Ramos (cell line): Measurements from ENCODE around the gene HTR3A.

Experiments used
- in situ Hi-C: fragments of 300-500 bp; cut with MboI; formaldehyde crosslinking; loops from one replicate; pipeline ENCODE4 v1.14.3; 2022; ENCODE audit warnings: low sequenced_read_pairs; ENCODE audit not compliant: unreplicated experiment

HTR3A gene

GRCh38 chr11:114010931-114011330 is 36.0 kb downstream of the HTR3A start:
- in situ Hi-C loops = no loop called here

GRCh38 chr11:114011443-114011842 is 36.5 kb downstream of the HTR3A start:
- in situ Hi-C loops = no loop called here

- in situ Hi-C loops = no loop called here
Observed at GRCh38 chr11:114015117-114015516, 40.2 kb downstream of the HTR3A start.

GRCh38 chr11:114016986-114017385 is 42.1 kb downstream of the HTR3A start:
- in situ Hi-C loops = no loop called here

- in situ Hi-C loops = no loop called here
Observed at GRCh38 chr11:114017723-114018122, 42.8 kb downstream of the HTR3A start.

GRCh38 chr11:114019046-114019445 is 44.1 kb downstream of the HTR3A start:
- in situ Hi-C loops = no loop called here

- in situ Hi-C loops = no loop called here
Observed at GRCh38 chr11:114019574-114019973, 44.7 kb downstream of the HTR3A start.

- in situ Hi-C loops = no loop called here
Observed at GRCh38 chr11:114025329-114025907, 50.5 kb downstream of the HTR3A start.

- in situ Hi-C loops = no loop called here
Observed at GRCh38 chr11:114026355-114026754, 51.4 kb downstream of the HTR3A start.

GRCh38 chr11:114027391-114027790 is 52.5 kb downstream of the HTR3A start:
- in situ Hi-C loops = no loop called here

GRCh38 chr11:114027926-114028325 is 53.0 kb downstream of the HTR3A start:
- in situ Hi-C loops = no loop called here

- in situ Hi-C loops = no loop called here
Observed at GRCh38 chr11:114031246-114031966, 56.5 kb downstream of the HTR3A start.

GRCh38 chr11:114031967-114032320 is 57.0 kb downstream of the HTR3A start:
- in situ Hi-C loops = no loop called here

- in situ Hi-C loops = no loop called here
Observed at GRCh38 chr11:114033066-114033465, 58.2 kb downstream of the HTR3A start.

GRCh38 chr11:114033572-114033971 is 58.7 kb downstream of the HTR3A start:
- in situ Hi-C loops = no loop called here

GRCh38 chr11:114034956-114035355 is 60.0 kb downstream of the HTR3A start:
- in situ Hi-C loops = no loop called here

- in situ Hi-C loops = no loop called here
Observed at GRCh38 chr11:114036147-114036811, 61.4 kb downstream of the HTR3A start.

GRCh38 chr11:114036958-114037357 is 62.0 kb downstream of the HTR3A start:
- in situ Hi-C loops = no loop called here

- in situ Hi-C loops = no loop called here
Observed at GRCh38 chr11:114039551-114039950, 64.6 kb downstream of the HTR3A start.
